Measurements from ENCODE around the gene CACNA2D3.

DNA sequence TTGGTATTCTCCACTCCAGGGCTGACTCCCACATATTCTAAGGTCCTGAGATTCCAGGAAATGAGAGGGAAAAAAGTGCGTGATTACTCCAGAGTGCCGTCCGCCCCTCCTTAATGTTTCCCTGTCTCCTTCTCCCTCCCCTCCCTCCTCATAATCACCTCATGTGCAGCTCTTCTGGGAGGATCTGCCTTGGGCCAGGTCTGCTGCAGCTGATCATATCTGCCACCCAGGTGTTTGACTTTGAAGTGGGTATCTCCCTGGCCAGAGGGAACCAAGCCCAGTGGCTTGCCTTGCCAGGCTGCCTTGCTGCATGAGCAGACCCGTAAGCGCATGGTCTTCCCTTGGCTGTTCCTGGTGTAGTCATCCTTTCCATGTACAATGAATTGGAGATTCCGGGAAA is 833.6 kb downstream of the CACNA2D3 start:
- TF ChIP-seq RAD21 (conservative IDR thresholded peaks at IDR 0.05) (no peak), TAF1 (IDR thresholded peaks at IDR 0.05; ENCODE audit: low read depth) (no peak)
- TF ChIP-seq, protein P1, sequence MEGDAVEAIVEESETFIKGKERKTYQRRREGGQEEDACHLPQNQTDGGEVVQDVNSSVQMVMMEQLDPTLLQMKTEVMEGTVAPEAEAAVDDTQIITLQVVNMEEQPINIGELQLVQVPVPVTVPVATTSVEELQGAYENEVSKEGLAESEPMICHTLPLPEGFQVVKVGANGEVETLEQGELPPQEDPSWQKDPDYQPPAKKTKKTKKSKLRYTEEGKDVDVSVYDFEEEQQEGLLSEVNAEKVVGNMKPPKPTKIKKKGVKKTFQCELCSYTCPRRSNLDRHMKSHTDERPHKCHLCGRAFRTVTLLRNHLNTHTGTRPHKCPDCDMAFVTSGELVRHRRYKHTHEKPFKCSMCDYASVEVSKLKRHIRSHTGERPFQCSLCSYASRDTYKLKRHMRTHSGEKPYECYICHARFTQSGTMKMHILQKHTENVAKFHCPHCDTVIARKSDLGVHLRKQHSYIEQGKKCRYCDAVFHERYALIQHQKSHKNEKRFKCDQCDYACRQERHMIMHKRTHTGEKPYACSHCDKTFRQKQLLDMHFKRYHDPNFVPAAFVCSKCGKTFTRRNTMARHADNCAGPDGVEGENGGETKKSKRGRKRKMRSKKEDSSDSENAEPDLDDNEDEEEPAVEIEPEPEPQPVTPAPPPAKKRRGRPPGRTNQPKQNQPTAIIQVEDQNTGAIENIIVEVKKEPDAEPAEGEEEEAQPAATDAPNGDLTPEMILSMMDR (IDR thresholded peaks at IDR 0.05; ENCODE audit: poor library complexity, severe bottlenecking) = no peak

Data from neural cell (in vitro differentiated cells).